Measurements from ENCODE around the gene SEPTIN8. TPM values are rescaled to one million over a fixed set of nuclear protein-coding genes. Genes with fewer than 3 reads are reported as not detected.
A peak's percentile ranks its signal among the peaks of the same experiment; 100 is the strongest.

The SEPTIN8 gene
- total and polyA plus RNA-seq, 9 donors, result 18.7 to 54.5 (median 36.8) TPM

DNA sequence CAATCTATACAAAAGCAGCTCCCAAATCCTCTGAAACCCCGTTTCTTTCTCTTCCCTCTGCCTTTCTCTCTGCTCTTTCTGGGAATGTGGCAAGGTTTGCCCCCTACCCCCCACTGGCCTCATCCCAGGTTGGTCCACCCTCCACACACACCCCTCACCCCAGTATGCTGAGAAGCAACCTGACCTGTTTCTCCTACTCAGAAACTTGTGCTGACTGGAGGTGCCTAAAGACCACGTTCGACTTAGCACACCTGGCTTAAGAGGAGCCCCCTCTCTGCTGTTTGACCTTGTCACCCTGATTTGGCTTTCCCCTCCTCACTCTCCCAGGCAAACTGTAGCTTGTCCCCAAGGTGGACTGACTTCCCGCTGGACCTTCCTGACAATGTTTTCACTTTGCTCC is 1.1 kb upstream of the SEPTIN8 start:
- Histone ChIP-seq H3K4me1 (ENCODE audit: insufficient read depth) (peaks cover 5% of the 10 kb centered on the region), H3K4me3 (peak overlapping the region; percentile 80), H3K27ac (no peak overlapping the region), H3K36me3 (no peaks in the 10 kb centered on the region), H3K9me3 (no peaks in the 10 kb centered on the region), H3K27me3 (no peaks in the 10 kb centered on the region)
- TF ChIP-seq, protein P1, sequence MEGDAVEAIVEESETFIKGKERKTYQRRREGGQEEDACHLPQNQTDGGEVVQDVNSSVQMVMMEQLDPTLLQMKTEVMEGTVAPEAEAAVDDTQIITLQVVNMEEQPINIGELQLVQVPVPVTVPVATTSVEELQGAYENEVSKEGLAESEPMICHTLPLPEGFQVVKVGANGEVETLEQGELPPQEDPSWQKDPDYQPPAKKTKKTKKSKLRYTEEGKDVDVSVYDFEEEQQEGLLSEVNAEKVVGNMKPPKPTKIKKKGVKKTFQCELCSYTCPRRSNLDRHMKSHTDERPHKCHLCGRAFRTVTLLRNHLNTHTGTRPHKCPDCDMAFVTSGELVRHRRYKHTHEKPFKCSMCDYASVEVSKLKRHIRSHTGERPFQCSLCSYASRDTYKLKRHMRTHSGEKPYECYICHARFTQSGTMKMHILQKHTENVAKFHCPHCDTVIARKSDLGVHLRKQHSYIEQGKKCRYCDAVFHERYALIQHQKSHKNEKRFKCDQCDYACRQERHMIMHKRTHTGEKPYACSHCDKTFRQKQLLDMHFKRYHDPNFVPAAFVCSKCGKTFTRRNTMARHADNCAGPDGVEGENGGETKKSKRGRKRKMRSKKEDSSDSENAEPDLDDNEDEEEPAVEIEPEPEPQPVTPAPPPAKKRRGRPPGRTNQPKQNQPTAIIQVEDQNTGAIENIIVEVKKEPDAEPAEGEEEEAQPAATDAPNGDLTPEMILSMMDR (IDR thresholded peaks at IDR 0.05), result no peak
- TF ChIP-seq POLR2A (IDR thresholded peaks at IDR 0.05) (no peak), EP300 (IDR thresholded peaks at IDR 0.05) (no peak)
- intact Hi-C loops (cut with DNase I), result loop anchor here in 1 of 4 donors (5.0 kb wide), 1 partner anchor 44 kb away; no protein-coding TSS in a partner anchor
- WGBS, 3 donors, result 48 to 73% (median 73%) methylated on average over 4 of the region's 4 CpGs
- DNase-seq, result no peak

DNA sequence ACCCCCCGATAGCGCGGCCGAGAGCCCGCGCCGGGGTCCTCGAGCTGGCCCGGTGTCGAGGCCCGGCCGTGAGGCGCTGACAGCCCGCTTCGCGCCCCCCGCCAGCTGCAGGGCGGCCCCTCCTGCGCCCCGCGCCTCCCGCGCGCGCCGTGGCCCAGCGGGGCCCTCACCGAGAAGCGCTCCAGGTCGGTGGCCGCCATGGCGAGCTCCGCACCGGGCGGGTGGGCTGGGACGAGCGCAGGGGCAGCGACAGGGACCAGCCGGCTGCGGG is 166 bp downstream of the SEPTIN8 start:
- no peaks in the 10 kb centered on the region for H3K36me3 ChIP-seq
- 0 to 1% (median 0%) methylated on average over 5 to 40 of the region's 40 CpGs for WGBS, 3 donors

DNA sequence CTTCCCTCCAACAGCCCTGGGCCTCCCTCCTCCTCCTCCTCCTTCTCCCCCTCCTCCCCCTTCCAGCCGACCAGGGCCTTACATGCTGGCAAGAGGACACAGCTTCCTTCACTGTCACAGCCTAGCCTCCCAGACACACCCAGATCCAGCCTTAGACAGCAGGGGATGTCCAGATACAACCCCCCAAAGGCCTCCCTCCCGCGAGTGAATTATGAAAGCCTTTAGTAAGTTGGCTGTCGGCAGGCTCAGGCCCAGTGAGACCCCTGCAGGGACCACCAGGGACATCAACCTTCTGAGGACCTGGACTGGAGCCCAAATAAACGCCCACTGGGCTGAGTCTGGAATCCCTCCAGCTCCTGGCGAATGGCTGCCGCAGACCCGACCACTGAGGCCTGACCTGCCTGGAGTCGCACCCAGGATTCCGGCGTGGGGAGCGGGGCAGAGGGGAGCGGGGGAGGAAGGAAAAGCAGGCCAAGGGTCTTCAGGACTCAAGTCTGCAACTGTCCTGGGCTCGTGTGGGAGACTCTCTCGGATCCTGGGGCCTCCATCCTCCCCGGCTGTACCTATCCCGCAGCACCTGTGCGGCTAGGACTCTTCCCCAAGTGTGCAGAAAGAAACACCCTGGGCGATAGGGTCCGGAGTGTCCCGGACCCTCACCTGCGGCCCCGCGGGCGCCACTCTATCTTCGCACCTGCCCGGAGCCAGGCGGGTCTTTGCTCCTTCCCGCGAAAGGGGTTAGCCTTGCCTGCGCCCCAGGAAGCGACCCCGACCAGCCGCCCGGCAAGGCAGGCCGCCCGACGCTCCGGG is 705 bp downstream of the SEPTIN8 start:
- TF ChIP-seq, protein P1 (IDR thresholded peaks at IDR 0.05), result no peak
- TF ChIP-seq POLR2A (IDR thresholded peaks at IDR 0.05) (no peak), EP300 (IDR thresholded peaks at IDR 0.05) (no peak)
- H3K27ac ChIP-seq, result peak overlapping the region; percentile 67 to 78
- WGBS, 3 donors, result 2 to 3% (median 2%) methylated on average over 29 to 39 of the region's 39 CpGs
- peaks cover 12% of the 10 kb centered on the region for H3K4me1 ChIP-seq (ENCODE audit: insufficient read depth)
- no peaks in the 10 kb centered on the region for H3K27me3 ChIP-seq
- peak; percentile 26 to 67 (median 53) for DNase-seq
- peak overlapping the region; percentile 80 for H3K4me3 ChIP-seq
- H3K9me3 ChIP-seq, result no peaks in the 10 kb centered on the region
- H3K36me3 ChIP-seq, result no peaks in the 10 kb centered on the region
- intact Hi-C loops (cut with DNase I), result loop anchor here in 1 of 4 donors (5.0 kb wide), 1 partner anchor 46 kb away; no protein-coding TSS in a partner anchor

More for the DNA sequence above, 166 bp downstream of the SEPTIN8 start:
- peak in 1 of 5 donors; percentile 41 for DNase-seq
- H3K4me3 ChIP-seq, result peak overlapping the region; percentile 80
- H3K9me3 ChIP-seq, result no peaks in the 10 kb centered on the region
- H3K27ac ChIP-seq, result peak overlapping the region; percentile 67 to 78
- H3K4me1 ChIP-seq (ENCODE audit: insufficient read depth), result peaks cover 7% of the 10 kb centered on the region
- H3K27me3 ChIP-seq, result no peaks in the 10 kb centered on the region
- TF ChIP-seq EP300 (IDR thresholded peaks at IDR 0.05) (no peak), POLR2A (IDR thresholded peaks at IDR 0.05) (no peak)
- TF ChIP-seq, protein P1 (IDR thresholded peaks at IDR 0.05), result no peak
- intact Hi-C loops (cut with DNase I), result loop anchor here in 1 of 4 donors (5.0 kb wide), 1 partner anchor 45 kb away; no protein-coding TSS in a partner anchor

DNA sequence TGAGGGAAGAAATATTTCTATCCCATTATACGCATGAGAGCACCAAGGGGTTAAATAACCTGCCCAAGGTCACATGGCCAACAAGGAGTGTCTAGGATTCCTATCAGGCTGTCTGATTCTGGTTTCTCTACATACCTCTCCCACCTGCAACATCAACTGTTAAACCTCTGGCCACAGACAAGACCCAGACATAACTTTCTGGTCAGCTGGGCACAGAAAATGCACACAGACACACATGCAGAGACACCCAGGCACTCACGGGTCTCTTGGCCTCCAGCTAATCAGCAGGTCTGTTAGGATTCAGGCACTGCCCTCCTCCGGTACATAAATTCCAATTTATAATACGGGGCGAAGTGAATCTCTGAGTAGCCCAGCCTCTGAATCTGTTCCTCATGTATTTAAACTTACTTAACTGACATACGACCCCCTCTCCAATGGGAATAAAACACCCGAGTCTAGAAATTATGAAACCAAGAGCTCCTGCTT is 1.5 kb downstream of the SEPTIN8 start:
- intact Hi-C loops (cut with DNase I), result loop anchor here in 1 of 4 donors (5.0 kb wide), 1 partner anchor 47 kb away; no protein-coding TSS in a partner anchor

More for the DNA sequence above, 1.5 kb downstream of the SEPTIN8 start:
- TF ChIP-seq, protein P1 (IDR thresholded peaks at IDR 0.05), result no peak
- TF ChIP-seq EP300 (IDR thresholded peaks at IDR 0.05), result no peak
- no peak for TF ChIP-seq POLR2A (IDR thresholded peaks at IDR 0.05)
- peak overlapping the region; percentile 80 for H3K4me3 ChIP-seq
- H3K9me3 ChIP-seq, result no peaks in the 10 kb centered on the region
- no peak for DNase-seq
- peaks cover 16% of the 10 kb centered on the region for H3K4me1 ChIP-seq (ENCODE audit: insufficient read depth)
- no peaks in the 10 kb centered on the region for H3K27me3 ChIP-seq
- peak overlapping the region in 1 of 2 donors; percentile 78 for H3K27ac ChIP-seq
- WGBS, 3 donors, result 28 to 29% (median 29%) methylated on average over 7 of the region's 7 CpGs
- no peaks in the 10 kb centered on the region for H3K36me3 ChIP-seq

Measured in ovary (tissue), 9 donors.